Stimulated activated CD4-positive, alpha-beta T cell treated with anti-CD3 and anti-CD28 coated beads, Interleukin-15, amount 100 ng/mL, for 48 hours (primary cell): ENCODE data around the gene ARHGAP22.

ENCODE experiments used
- DNase-seq, 2 donors: peaks; one replicate each; pipeline ENCODE4 v3.0.0-alpha.2; 2020; ENCODE audit warnings: low read depth in 2 of 2

ARHGAP22 gene

GRCh38 chr10:48418189-48418788 lies 186.6 kb downstream of the ARHGAP22 start:
- DNase-seq = no peak

- no peak for DNase-seq
These were observed 187.5 kb downstream of the ARHGAP22 start for GRCh38 chr10:48417374-48417773.

GRCh38 chr10:48416584-48417232 lies 188.2 kb downstream of the ARHGAP22 start:
- DNase-seq = no peak

GRCh38 chr10:48414778-48415177 lies 190.1 kb downstream of the ARHGAP22 start:
- DNase-seq = no peak

GRCh38 chr10:48414160-48414559 lies 190.7 kb downstream of the ARHGAP22 start:
- no peak for DNase-seq

GRCh38 chr10:48412933-48413332 lies 191.9 kb downstream of the ARHGAP22 start:
- no peak for DNase-seq

- DNase-seq = no peak
These were observed 192.8 kb downstream of the ARHGAP22 start for GRCh38 chr10:48412081-48412480.

- no peak for DNase-seq
These were observed 193.4 kb downstream of the ARHGAP22 start for GRCh38 chr10:48411510-48411909.

- no peak for DNase-seq
These were observed 194.4 kb downstream of the ARHGAP22 start for GRCh38 chr10:48410503-48410902.

GRCh38 chr10:48406658-48407057 lies 198.2 kb downstream of the ARHGAP22 start:
- DNase-seq = no peak

- DNase-seq = no peak
These were observed 198.7 kb downstream of the ARHGAP22 start for GRCh38 chr10:48406204-48406603.

- no peak for DNase-seq
These were observed 200.2 kb downstream of the ARHGAP22 start for GRCh38 chr10:48404646-48405045.

- DNase-seq = no peak
These were observed 204.0 kb downstream of the ARHGAP22 start for GRCh38 chr10:48400850-48401220.

GRCh38 chr10:48400129-48400849 lies 204.6 kb downstream of the ARHGAP22 start:
- DNase-seq = no peak

GRCh38 chr10:48399551-48399950 lies 205.3 kb downstream of the ARHGAP22 start:
- no peak for DNase-seq

- DNase-seq = no peak
These were observed 205.8 kb downstream of the ARHGAP22 start for GRCh38 chr10:48399056-48399541.

GRCh38 chr10:48398261-48398660 lies 206.6 kb downstream of the ARHGAP22 start:
- DNase-seq = no peak
